ENCODE measurements around the gene LY86. TPM values are rescaled to one million over a fixed set of nuclear protein-coding genes. Genes with fewer than 3 reads are reported as not detected.

LY86 gene
- total and polyA plus RNA-seq, 2 of the 13 experiments (the other 11 are each of a cell fraction or from before 2014, with no cell fraction given), result not detected

- TF ChIP-seq ZNF646 (CRISPR knock-in tag; IDR thresholded peaks at IDR 0.05) (no peak), DBP (CRISPR knock-in tag; IDR thresholded peaks at IDR 0.05; ENCODE audit: not compliant biosample characterization) (no peak), PRMT3 (CRISPR knock-in tag; IDR thresholded peaks at IDR 0.05; ENCODE audit: borderline replicate concordance, low read depth) (no peak)
Measured at GRCh38 chr6:6581054-6581453, 7.5 kb upstream of the LY86 start (continued).

GRCh38 chr6:6582131-6582530 is 6.4 kb upstream of the LY86 start:
- H3K4me1 ChIP-seq (ENCODE audit: insufficient read depth, low read length), result no peaks in the 10 kb centered on the region
- in situ Hi-C loops (cut with HindIII; ENCODE audit: extremely low pct_ligation_motif_present, low pct_unique_long_range_greater_than_20kb), result no loop called here
- no TSS peak for BruUV-seq (replicated peaks)
- DNase-seq (ENCODE audit: low spot score), result no peak
- H2AFZ ChIP-seq (ENCODE audit: low read length), result no peak overlapping the region
- no peak for ATAC-seq
- H3K79me2 ChIP-seq (ENCODE audit: insufficient read depth, low read length), result no peaks in the 10 kb centered on the region
- H3K4me3 ChIP-seq (replicated peaks in 1 of 3; ENCODE audit: insufficient read depth in 1 of 3, low read depth in 2 of 3, low read length in 3 of 3), result no peak overlapping the region
- no peak overlapping the region for H3K9ac ChIP-seq (ENCODE audit: insufficient read depth, low read depth, low read length)
- H3K4me2 ChIP-seq (ENCODE audit: low read depth, low read length), result no peak overlapping the region
- no peaks in the 10 kb centered on the region for H3K9me3 ChIP-seq (ENCODE audit: low read length)
- no peaks in the 10 kb centered on the region for H4K20me1 ChIP-seq (ENCODE audit: insufficient read depth, low read length)
- peaks cover 0 to 12% of the 10 kb centered on the region in 2 experiments; a peak in 2 of 5 replicates for H3K27me3 ChIP-seq (ENCODE audit: control insufficient read depth in 1 of 2, insufficient read depth in 2 of 2, low read length in 2 of 2)
- H3K27ac ChIP-seq (ENCODE audit: extremely low read length, insufficient read depth, low read length), result no peak overlapping the region
- FAIRE-seq, result no peak
- H3K36me3 ChIP-seq (replicated peaks in 1 of 2; ENCODE audit: control insufficient read depth in 1 of 2, insufficient read depth in 2 of 2, low read length in 2 of 2), result no peaks in the 10 kb centered on the region
- ChIA-PET CTCF (ENCODE audit: low intra/inter-chr PET ratio, low total read pairs) (no interaction called here), POLR2A (no interaction called here)
- 0% methylated on average over 1 of the region's 1 CpG for WGBS (ENCODE audit: low lambda C conversion rate)
- intact Hi-C loops (cut with micrococcal nuclease; ENCODE audit: unreplicated experiment), result no loop called here
- TF ChIP-seq ZBTB40 (IDR thresholded peaks at IDR 0.05), result no peak
- no peak for TF ChIP-seq ZBTB40 (CRISPR knock-in tag; IDR thresholded peaks at IDR 0.05)
- TF ChIP-seq ZSCAN21 (CRISPR knock-in tag; IDR thresholded peaks at IDR 0.05; ENCODE audit: borderline replicate concordance), result no peak
